NCI-H128 (cell line): ENCODE measurements around the gene RAB11A.

Experiments used
- DNase-seq: peaks from one replicate; lab custom pipeline; 2025; ENCODE audit not compliant: unreplicated experiment; lab: John Stamatoyannopoulos, UW

Gene RAB11A

GRCh38 chr15:65935391-65935790 lies 66.1 kb downstream of the RAB11A start:
- DNase-seq: no peak

- no peak for DNase-seq
Measured at GRCh38 chr15:65936282-65936681, 67.0 kb downstream of the RAB11A start.

- no peak for DNase-seq
Measured at GRCh38 chr15:65937054-65937453, 67.8 kb downstream of the RAB11A start.

- DNase-seq: no peak
Measured at GRCh38 chr15:65937476-65937875, 68.2 kb downstream of the RAB11A start.

GRCh38 chr15:65938604-65939003 lies 69.3 kb downstream of the RAB11A start:
- no peak for DNase-seq

GRCh38 chr15:65939901-65940617 lies 70.8 kb downstream of the RAB11A start:
- DNase-seq: no peak

GRCh38 chr15:65940618-65940909 lies 71.3 kb downstream of the RAB11A start:
- DNase-seq: no peak
